ENCODE results near the gene SCP2. TPM values are rescaled to one million over a fixed set of nuclear protein-coding genes. Genes with fewer than 3 reads are reported as not detected.

Gene SCP2
- total and polyA plus RNA-seq, 9 donors = 58.4 to 161 (median 105) TPM

- intact Hi-C loops (cut with DNase I) = loop anchor here in 1 of 4 donors (10.0 kb wide), 1 partner anchor 96 kb away; no protein-coding TSS in a partner anchor
- peaks cover 3% of the 10 kb centered on the region for H3K36me3 ChIP-seq
Observed at GRCh38 chr1:53079251-53079650, 152.2 kb downstream of the SCP2 start.

GRCh38 chr1:53080041-53080440 lies 153.0 kb downstream of the SCP2 start:
- H3K27me3 ChIP-seq = no peaks in the 10 kb centered on the region
- intact Hi-C loops (cut with DNase I) = no loop called here
- peaks cover 3% of the 10 kb centered on the region for H3K36me3 ChIP-seq
- TF ChIP-seq EP300 (IDR thresholded peaks at IDR 0.05) (no peak), POLR2A (IDR thresholded peaks at IDR 0.05) (no peak), CTCF (IDR thresholded peaks at IDR 0.05) (no peak)
- no peaks in the 10 kb centered on the region for H3K9me3 ChIP-seq
- no peak overlapping the region for H3K4me3 ChIP-seq
- peak in 1 of 5 donors; percentile 12 for DNase-seq
- H3K4me1 ChIP-seq (ENCODE audit: insufficient read depth) = no peaks in the 10 kb centered on the region
- H3K27ac ChIP-seq = no peak overlapping the region
- WGBS, 3 donors = 47 to 75% (median 70%) methylated on average over 3 of the region's 3 CpGs

More at GRCh38 chr1:53079251-53079650, 152.2 kb downstream of the SCP2 start:
- Histone ChIP-seq H3K27ac (no peak overlapping the region), H3K4me3 (no peak overlapping the region), H3K9me3 (no peaks in the 10 kb centered on the region), H3K4me1 (ENCODE audit: insufficient read depth) (peaks cover 5% of the 10 kb centered on the region), H3K27me3 (no peaks in the 10 kb centered on the region)
- DNase-seq = peak in 1 of 5 donors; percentile 7
- WGBS, 3 donors = 89 to 97% (median 91%) methylated on average over 4 of the region's 4 CpGs
- TF ChIP-seq CTCF (IDR thresholded peaks at IDR 0.05) (no peak), POLR2A (IDR thresholded peaks at IDR 0.05) (no peak)

- no peak for DNase-seq
- whole genome bisulfite sequencing, 3 donors = 83 to 88% (median 85%) methylated on average over 15 of the region's 15 CpGs
- Histone ChIP-seq H3K27ac (no peak overlapping the region), H3K4me1 (ENCODE audit: insufficient read depth) (no peaks in the 10 kb centered on the region), H3K4me3 (no peak overlapping the region), H3K36me3 (peaks cover 3% of the 10 kb centered on the region), H3K27me3 (no peaks in the 10 kb centered on the region), H3K9me3 (no peaks in the 10 kb centered on the region)
- intact Hi-C loops (cut with DNase I) = no loop called here
- TF ChIP-seq CTCF (IDR thresholded peaks at IDR 0.05) = no peak
- no peak for TF ChIP-seq EP300 (IDR thresholded peaks at IDR 0.05)
Observed at GRCh38 chr1:53080769-53081168, 153.7 kb downstream of the SCP2 start.

- Histone ChIP-seq H3K36me3 (peaks cover 3% of the 10 kb centered on the region), H3K27me3 (no peaks in the 10 kb centered on the region), H3K9me3 (no peaks in the 10 kb centered on the region), H3K4me3 (no peak overlapping the region), H3K4me1 (ENCODE audit: insufficient read depth) (no peaks in the 10 kb centered on the region), H3K27ac (no peak overlapping the region)
- 80 to 88% (median 86%) methylated on average over 10 to 14 of the region's 14 CpGs for WGBS, 3 donors
- DNase-seq = no peak
- intact Hi-C loops (cut with DNase I) = no loop called here
- TF ChIP-seq POLR2A (IDR thresholded peaks at IDR 0.05) = no peak
- TF ChIP-seq CTCF (IDR thresholded peaks at IDR 0.05) = no peak
- no peak for TF ChIP-seq EP300 (IDR thresholded peaks at IDR 0.05)
Observed at GRCh38 chr1:53081384-53082066, 154.4 kb downstream of the SCP2 start.
